HFFc6 (cell line): ENCODE measurements around the gene KLHDC7A. TPM values are rescaled to one million over a fixed set of nuclear protein-coding genes. Genes with fewer than 3 reads are reported as not detected.

Experiments
- DNase-seq: peaks from one replicate; pipeline ENCODE4 v3.0.0-alpha.2; 2018
- H3K27ac Mint-ChIP-seq: 2 replicates; pipeline ENCODE4 v1.8.0; 2020; ENCODE audit warnings: mild to moderate bottlenecking, mixed read lengths
- H3K27me3 Mint-ChIP-seq: 2 replicates; pipeline ENCODE4 v1.8.0; 2021; ENCODE audit warnings: mild to moderate bottlenecking, moderate library complexity, mixed read lengths; ENCODE audit not compliant: insufficient read depth
- H3K36me3 Mint-ChIP-seq: 2 replicates; pipeline ENCODE4 v1.8.0; 2021; ENCODE audit warnings: low read depth, mixed read lengths
- H3K4me1 Mint-ChIP-seq: 2 replicates; pipeline ENCODE4 v1.8.0; 2020; ENCODE audit warnings: low read depth, mixed read lengths
- H3K4me3 Mint-ChIP-seq: 2 replicates; pipeline ENCODE4 v1.8.0; 2020; ENCODE audit warnings: mild to moderate bottlenecking, moderate library complexity, mixed read lengths
- H3K9me3 Mint-ChIP-seq: 2 replicates; pipeline ENCODE4 v1.8.0; 2020; ENCODE audit warnings: mild to moderate bottlenecking, mixed read lengths
- total RNA-seq, 6 experiments: library from RNA; stranded (reverse); fragmentation: NEBNext Ultra II Directional; extraction: Animal tissue kit (Norgen Biotek cat#: 25700); gene quantifications; 2 replicates in 1 of 6; 3 replicates in 5 of 6; pipeline ENCODE4 v1.2.3, GENCODE V29; 2021
- TF ChIP-seq, protein P1 (sequence below): fragments of 200-600 bp; sonication (generic); IDR thresholded peaks from 2 replicates; pipeline ENCODE4 v1.5.0; 2021; ENCODE audit warnings: antibody characterized with exemption, mild to moderate bottlenecking

Gene KLHDC7A
- total RNA-seq, 6 experiments from 2014 or later, result not detected

DNA sequence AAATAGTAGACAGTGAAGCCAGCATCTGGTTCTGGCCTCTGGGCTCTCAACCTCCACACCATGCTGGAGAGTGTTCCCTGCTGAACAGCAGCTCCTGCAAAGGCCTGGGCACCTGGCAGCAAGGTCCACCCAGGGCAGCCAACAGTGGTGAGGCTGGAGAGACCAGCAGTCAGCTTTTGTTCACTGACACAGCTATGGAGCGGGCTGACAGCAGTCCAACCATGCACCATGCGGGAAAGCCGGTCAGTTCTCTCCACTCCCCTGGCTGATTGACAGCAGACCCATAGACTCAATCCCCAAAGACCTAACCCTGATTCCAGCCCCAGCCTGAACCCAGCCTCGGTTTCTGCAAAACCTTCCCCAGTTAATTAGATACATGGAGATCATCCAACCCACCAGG, 49.0 kb downstream of the KLHDC7A start:
- DNase-seq, result no peak
- H3K27ac Mint-ChIP-seq, result no peak overlapping the region
- no peaks in the 10 kb centered on the region for H3K36me3 Mint-ChIP-seq
- H3K27me3 Mint-ChIP-seq, result no peaks in the 10 kb centered on the region; the same call in 1 of the 2 replicates
- TF ChIP-seq, protein P1, sequence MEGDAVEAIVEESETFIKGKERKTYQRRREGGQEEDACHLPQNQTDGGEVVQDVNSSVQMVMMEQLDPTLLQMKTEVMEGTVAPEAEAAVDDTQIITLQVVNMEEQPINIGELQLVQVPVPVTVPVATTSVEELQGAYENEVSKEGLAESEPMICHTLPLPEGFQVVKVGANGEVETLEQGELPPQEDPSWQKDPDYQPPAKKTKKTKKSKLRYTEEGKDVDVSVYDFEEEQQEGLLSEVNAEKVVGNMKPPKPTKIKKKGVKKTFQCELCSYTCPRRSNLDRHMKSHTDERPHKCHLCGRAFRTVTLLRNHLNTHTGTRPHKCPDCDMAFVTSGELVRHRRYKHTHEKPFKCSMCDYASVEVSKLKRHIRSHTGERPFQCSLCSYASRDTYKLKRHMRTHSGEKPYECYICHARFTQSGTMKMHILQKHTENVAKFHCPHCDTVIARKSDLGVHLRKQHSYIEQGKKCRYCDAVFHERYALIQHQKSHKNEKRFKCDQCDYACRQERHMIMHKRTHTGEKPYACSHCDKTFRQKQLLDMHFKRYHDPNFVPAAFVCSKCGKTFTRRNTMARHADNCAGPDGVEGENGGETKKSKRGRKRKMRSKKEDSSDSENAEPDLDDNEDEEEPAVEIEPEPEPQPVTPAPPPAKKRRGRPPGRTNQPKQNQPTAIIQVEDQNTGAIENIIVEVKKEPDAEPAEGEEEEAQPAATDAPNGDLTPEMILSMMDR, result no peak
- no peaks in the 10 kb centered on the region for H3K4me1 Mint-ChIP-seq
- H3K4me3 Mint-ChIP-seq, result no peak overlapping the region
- H3K9me3 Mint-ChIP-seq, result peaks cover 25% of the 10 kb centered on the region

DNA sequence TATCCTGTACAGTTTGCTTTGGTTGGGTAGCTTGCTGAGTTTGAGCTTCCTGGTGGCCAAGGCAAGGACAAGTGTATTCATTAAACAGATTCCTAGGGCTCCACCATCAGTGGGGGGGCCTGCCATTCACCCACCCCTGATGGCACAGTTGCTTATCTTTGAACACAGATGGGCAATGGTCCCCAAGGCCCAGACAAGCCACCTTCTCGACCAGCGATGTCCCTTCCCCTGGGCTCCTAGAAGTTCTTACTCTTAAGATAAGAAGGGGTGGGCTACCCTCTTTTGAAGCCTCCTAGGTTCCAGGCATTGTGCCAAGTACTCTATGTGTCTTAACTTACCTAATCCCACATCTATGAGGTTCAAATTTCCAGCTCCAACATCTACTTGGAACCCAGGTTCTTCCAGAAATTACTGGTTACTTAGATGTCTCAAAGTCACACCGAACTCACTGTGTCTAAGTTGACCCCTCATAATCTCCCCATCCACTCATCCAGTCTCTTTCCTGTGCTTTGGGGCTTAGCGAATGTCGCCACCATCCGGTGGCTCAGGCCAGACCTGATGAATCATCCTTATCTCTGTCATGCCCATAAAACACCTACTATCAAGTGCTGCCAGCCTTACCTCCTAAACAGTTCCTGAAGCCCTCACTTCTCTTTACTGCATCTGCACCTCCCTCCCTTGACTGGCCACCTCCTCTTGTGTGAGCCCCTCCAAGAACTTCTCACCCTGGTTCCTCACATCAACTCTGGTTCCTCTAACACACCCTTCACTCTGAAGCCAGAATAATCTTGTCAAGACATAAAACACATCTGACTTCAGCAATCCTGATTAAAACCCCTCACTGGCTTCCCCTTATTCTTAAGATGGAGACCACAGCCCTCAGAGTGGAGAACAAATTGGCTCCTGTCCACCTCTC, 50.1 kb downstream of the KLHDC7A start:
- TF ChIP-seq, protein P1, result no peak
- no peaks in the 10 kb centered on the region for H3K4me1 Mint-ChIP-seq
- no peaks in the 10 kb centered on the region for H3K36me3 Mint-ChIP-seq
- no peak overlapping the region for H3K4me3 Mint-ChIP-seq
- no peak overlapping the region for H3K27ac Mint-ChIP-seq
- H3K9me3 Mint-ChIP-seq, result peaks cover 30% of the 10 kb centered on the region
- peaks cover 3% of the 10 kb centered on the region for H3K27me3 Mint-ChIP-seq
- no peak for DNase-seq

DNA sequence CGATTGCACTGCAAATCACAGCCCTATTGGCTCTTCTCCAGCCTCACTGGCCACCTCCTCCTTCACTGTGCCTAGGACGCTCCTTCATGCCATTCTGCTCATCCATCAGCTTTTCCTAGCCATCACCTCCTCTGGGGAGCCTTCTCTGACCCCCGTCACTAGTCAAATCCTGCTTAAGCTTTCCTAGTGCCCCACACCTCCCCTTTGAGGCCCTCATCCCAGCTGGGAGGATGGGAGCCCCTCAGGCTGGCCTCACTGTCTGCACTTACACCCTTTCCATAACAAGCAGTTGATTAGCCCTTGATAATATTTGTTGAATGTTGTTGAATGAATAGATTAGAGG, 50.7 kb downstream of the KLHDC7A start:
- H3K27me3 Mint-ChIP-seq, result peaks cover 3% of the 10 kb centered on the region
- DNase-seq, result no peak
- TF ChIP-seq, protein P1, result no peak
- no peak overlapping the region for H3K27ac Mint-ChIP-seq
- H3K4me3 Mint-ChIP-seq, result no peak overlapping the region
- peaks cover 31% of the 10 kb centered on the region for H3K9me3 Mint-ChIP-seq
- no peaks in the 10 kb centered on the region for H3K36me3 Mint-ChIP-seq
- H3K4me1 Mint-ChIP-seq, result no peaks in the 10 kb centered on the region

DNA sequence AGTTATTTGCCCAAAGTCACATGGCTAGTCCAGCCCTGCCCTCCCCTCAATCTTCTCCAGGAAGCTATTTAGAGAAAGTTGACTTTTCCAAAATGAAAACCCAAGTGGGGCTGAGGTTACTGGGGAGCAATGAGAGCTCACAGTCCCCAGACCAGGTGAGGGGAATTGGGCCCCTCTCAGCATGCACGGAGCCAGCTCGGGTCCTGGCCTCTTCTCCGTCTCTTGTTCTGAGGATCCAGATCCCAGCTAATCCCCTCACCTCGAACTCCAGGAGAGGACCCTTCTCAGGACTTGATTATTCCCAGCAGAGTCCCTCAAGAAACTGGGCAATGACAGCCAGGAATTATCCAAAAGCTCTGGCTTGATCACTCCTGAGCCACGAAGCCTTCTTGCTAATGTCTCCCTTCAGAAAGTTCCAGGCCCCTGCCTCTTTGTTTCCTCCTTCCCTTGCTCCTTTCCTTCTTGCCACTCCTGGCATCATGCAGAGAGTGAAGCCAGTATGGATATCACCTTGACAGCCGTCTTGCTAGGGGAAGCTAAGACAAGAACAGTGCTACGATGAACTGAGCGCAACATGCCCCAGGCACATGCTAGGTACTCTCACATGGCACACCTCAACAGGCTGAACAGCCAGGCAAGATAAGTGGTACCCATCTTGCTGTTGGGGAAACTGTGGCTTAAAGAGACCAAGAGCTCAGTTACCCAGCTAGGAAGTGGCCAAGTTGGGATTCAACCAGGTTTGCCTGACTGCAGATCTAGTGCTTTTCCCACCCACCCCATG, 51.9 kb downstream of the KLHDC7A start:
- peaks cover 33% of the 10 kb centered on the region for H3K9me3 Mint-ChIP-seq
- no peak overlapping the region for H3K4me3 Mint-ChIP-seq
- no peaks in the 10 kb centered on the region for H3K4me1 Mint-ChIP-seq
- H3K27me3 Mint-ChIP-seq, result peaks cover 3% of the 10 kb centered on the region
- no peak for DNase-seq
- TF ChIP-seq, protein P1, result no peak
- no peaks in the 10 kb centered on the region for H3K36me3 Mint-ChIP-seq
- H3K27ac Mint-ChIP-seq, result no peak overlapping the region

DNA sequence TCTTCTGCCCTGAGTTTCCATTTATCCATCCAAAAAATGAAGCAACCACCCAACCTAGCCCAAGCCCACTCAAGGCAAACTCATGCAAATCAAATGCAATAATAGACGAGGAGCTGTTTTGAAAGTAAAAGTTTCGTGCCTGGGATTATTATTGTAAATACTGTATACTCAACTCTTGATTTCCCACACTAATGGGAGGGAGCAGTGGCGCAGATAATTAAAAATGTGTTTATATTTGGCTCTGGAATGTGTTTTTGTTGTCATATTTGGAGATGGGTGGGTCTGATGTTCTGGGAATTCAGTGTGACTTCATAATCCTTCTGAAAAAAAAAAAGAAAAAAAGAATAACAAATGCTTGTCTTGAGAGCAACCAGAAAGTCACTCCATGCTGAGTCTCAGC, 52.5 kb downstream of the KLHDC7A start:
- H3K4me1 Mint-ChIP-seq, result no peaks in the 10 kb centered on the region
- H3K9me3 Mint-ChIP-seq, result peaks cover 30% of the 10 kb centered on the region
- TF ChIP-seq, protein P1, result no peak
- H3K27ac Mint-ChIP-seq, result no peak overlapping the region
- no peak for DNase-seq
- peaks cover 3% of the 10 kb centered on the region for H3K27me3 Mint-ChIP-seq
- H3K36me3 Mint-ChIP-seq, result no peaks in the 10 kb centered on the region
- H3K4me3 Mint-ChIP-seq, result no peak overlapping the region
